Nephron (organoid): Measurements from ENCODE around the gene YY1.

ENCODE experiments used
- H3K27ac Mint-ChIP-seq, 3 experiments: 2 replicates each; pipeline ENCODE4 v1.8.0; 2020; ENCODE audit warnings: mixed read lengths in 3 of 3, mild to moderate bottlenecking in 2 of 3, moderate library complexity in 1 of 3
- H3K27me3 Mint-ChIP-seq: 2 replicates; pipeline ENCODE4 v1.8.0; 2021; ENCODE audit warnings: low read depth, mild to moderate bottlenecking, moderate library complexity, mixed read lengths
- H3K36me3 Mint-ChIP-seq: 2 replicates; pipeline ENCODE4 v1.8.0; 2020; ENCODE audit warnings: low read depth, mixed read lengths
- H3K4me1 Mint-ChIP-seq: 2 replicates; pipeline ENCODE4 v1.8.0; 2020; ENCODE audit warnings: mixed read lengths
- H3K4me3 Mint-ChIP-seq, 3 experiments: 2 replicates each; pipeline ENCODE4 v1.8.0; 2020; ENCODE audit warnings: mild to moderate bottlenecking in 3 of 3, mixed read lengths in 3 of 3, moderate library complexity in 2 of 3
- H3K9me3 Mint-ChIP-seq: 2 replicates; pipeline ENCODE4 v1.8.0; 2020; ENCODE audit warnings: mixed read lengths
- CTCF ChIP-seq, 3 experiments: fragments of 200-600 bp; sonication (generic); IDR thresholded peaks; one replicate each; pipeline ENCODE4 v1.5.0; 2021; ENCODE audit warnings: antibody characterized with exemption in 3 of 3; ENCODE audit not compliant: unreplicated experiment in 3 of 3

The YY1 gene

GRCh38 chr14:100303925-100304324 is 65.0 kb downstream of the YY1 start:
- Mint-ChIP-seq H3K27ac (no peak overlapping the region), H3K4me1 (peaks cover 30% of the 10 kb centered on the region), H3K4me3 (peak overlapping the region; percentile 65 to 89 (median 67)), H3K36me3 (no peaks in the 10 kb centered on the region), H3K27me3 (no peaks in the 10 kb centered on the region), H3K9me3 (no peaks in the 10 kb centered on the region)
- no peak for TF ChIP-seq CTCF (IDR thresholded peaks at IDR 0.05; ENCODE audit: unreplicated experiment in 3 of 3)

GRCh38 chr14:100304825-100305323 is 65.9 kb downstream of the YY1 start:
- Mint-ChIP-seq H3K9me3 (no peaks in the 10 kb centered on the region), H3K27me3 (no peaks in the 10 kb centered on the region), H3K27ac (peak overlapping the region; percentile 55 to 87 (median 73)), H3K4me1 (peaks cover 29% of the 10 kb centered on the region), H3K36me3 (no peaks in the 10 kb centered on the region), H3K4me3 (peak overlapping the region; percentile 89 to 90 (median 90))
- no peak for TF ChIP-seq CTCF (IDR thresholded peaks at IDR 0.05; ENCODE audit: unreplicated experiment in 3 of 3)

GRCh38 chr14:100305324-100306100 is 66.6 kb downstream of the YY1 start:
- Mint-ChIP-seq H3K4me1 (peaks cover 28% of the 10 kb centered on the region), H3K27ac (peak overlapping the region; percentile 55 to 87 (median 73)), H3K36me3 (no peaks in the 10 kb centered on the region), H3K27me3 (no peaks in the 10 kb centered on the region), H3K4me3 (peak overlapping the region; percentile 89 to 90 (median 90)), H3K9me3 (no peaks in the 10 kb centered on the region)
- TF ChIP-seq CTCF (IDR thresholded peaks at IDR 0.05; ENCODE audit: unreplicated experiment in 3 of 3): no peak

GRCh38 chr14:100306101-100306997 is 67.4 kb downstream of the YY1 start, which contains the start of gene SLC25A29:
Gene SLC25A29, minus strand, starts transcription at chr14:100306444. Its CDS starts 212 bp downstream, at chr14:100306232.
- no peaks in the 10 kb centered on the region for H3K9me3 Mint-ChIP-seq
- H3K4me3 Mint-ChIP-seq: peak within 1 kb of the TSS; percentile 91 to 94 (median 91)
- peaks cover 28% of the 10 kb centered on the region for H3K4me1 Mint-ChIP-seq
- H3K27me3 Mint-ChIP-seq: no peaks in the 10 kb centered on the region
- peak within 1 kb of the TSS; percentile 55 to 87 (median 73) for H3K27ac Mint-ChIP-seq
- no peak for TF ChIP-seq CTCF (IDR thresholded peaks at IDR 0.05; ENCODE audit: unreplicated experiment in 3 of 3)
- no peaks in the 10 kb centered on the region for H3K36me3 Mint-ChIP-seq

GRCh38 chr14:100306998-100307765 is 68.2 kb downstream of the YY1 start:
- Mint-ChIP-seq H3K27ac (peak overlapping the region; percentile 29 to 57 (median 40)), H3K27me3 (no peaks in the 10 kb centered on the region), H3K36me3 (no peaks in the 10 kb centered on the region), H3K4me1 (peaks cover 36% of the 10 kb centered on the region), H3K4me3 (peak overlapping the region; percentile 91 to 94 (median 91)), H3K9me3 (no peaks in the 10 kb centered on the region)
- no peak for TF ChIP-seq CTCF (IDR thresholded peaks at IDR 0.05; ENCODE audit: unreplicated experiment in 3 of 3)
